HepG2 (cell line): ENCODE data around the gene TRPM5. TPM values are rescaled to one million over a fixed set of nuclear protein-coding genes. Genes with fewer than 3 reads are reported as not detected.
A peak's percentile ranks its signal among the peaks of the same experiment; 100 is the strongest.

Experiments
- DNMT1 ChIP-seq: sonication (generic); formaldehyde crosslinking; IDR thresholded peaks from 2 replicates; pipeline ENCODE4 v1.5.1; 2020; ENCODE audit warnings: mild to moderate bottlenecking, missing genetic modification reagents
- FOXA3 ChIP-seq: IDR thresholded peaks from 2 replicates; pipeline ENCODE4 v1.6.1; 2016; ENCODE audit warnings: missing genetic modification reagents, missing compliant biosample characterization
- NFIB ChIP-seq: sonication (generic); formaldehyde crosslinking; IDR thresholded peaks from 2 replicates; pipeline ENCODE4 v1.9.0; 2021; ENCODE audit warnings: missing genetic modification reagents, mild to moderate bottlenecking, borderline replicate concordance
- ZNF20 ChIP-seq: sonication (generic); formaldehyde crosslinking; IDR thresholded peaks from 2 replicates; pipeline ENCODE4 v1.4.0; 2020; ENCODE audit warnings: mild to moderate bottlenecking, moderate library complexity, missing genetic modification reagents
- ZNF343 ChIP-seq: sonication (generic); formaldehyde crosslinking; IDR thresholded peaks from 2 replicates; pipeline ENCODE4 v1.4.0; 2020; ENCODE audit warnings: mild to moderate bottlenecking, missing genetic modification reagents
- ZNF746 ChIP-seq: sonication (generic); formaldehyde crosslinking; IDR thresholded peaks from 2 replicates; pipeline ENCODE4 v1.8.0; 2022; ENCODE audit warnings: mild to moderate bottlenecking, missing genetic modification reagents
- polyA plus RNA-seq, 8 experiments: library from polyadenylated mRNA; depleted of rRNA in 3 of 8; stranded (reverse) in 7 of 8; unstranded in 1 of 8; fragments of >200 nt; fragmentation: Illumina TruSeq in 4 of 8; extraction: Trizol in 4 of 8; gene quantifications; 2 replicates each; pipeline versions ENCODE4 v1.2.1 to v1.2.3, GENCODE V29; 2011 to 2016; ENCODE audit warnings: low read depth in 4 of 8, missing spikeins in 1 of 8, mixed read lengths in 1 of 8; ENCODE audit not compliant: insufficient read depth in 1 of 8
- total RNA-seq, 5 experiments: library from RNA; depleted of rRNA; stranded (reverse); fragments of >200 nt; fragmentation: Illumina TruSeq; extraction: Trizol; gene quantifications; 2 replicates each; pipeline ENCODE4 v1.2.3, GENCODE V29; 2016; ENCODE audit warnings: low read depth in 1 of 5
- TF ChIP-seq, protein P1 (sequence below): sonication (generic); formaldehyde crosslinking; IDR thresholded peaks from 2 replicates; pipeline ENCODE4 v1.4.0; 2020; ENCODE audit warnings: mild to moderate bottlenecking, missing genetic modification reagents
- TF ChIP-seq, protein P2 (sequence below): sonication (generic); formaldehyde crosslinking; IDR thresholded peaks from 2 replicates; pipeline ENCODE4 v1.5.1; 2020; ENCODE audit warnings: missing genetic modification reagents, mild to moderate bottlenecking, borderline replicate concordance
- TF ChIP-seq, protein P3 (sequence below): sonication (generic); formaldehyde crosslinking; IDR thresholded peaks from 2 replicates; pipeline ENCODE4 v1.4.0; 2020; ENCODE audit warnings: missing genetic modification reagents
- TF ChIP-seq, protein P4 (sequence below): sonication (generic); formaldehyde crosslinking; conservative IDR thresholded peaks from 2 replicates; pipeline ENCODE4 v1.8.0; 2022; ENCODE audit warnings: missing genetic modification reagents
- TF ChIP-seq, protein P5 (sequence below): sonication (generic); formaldehyde crosslinking; IDR thresholded peaks from 2 replicates; pipeline ENCODE4 v1.4.0; 2020; ENCODE audit warnings: missing genetic modification reagents, mild to moderate bottlenecking, borderline replicate concordance

Gene TRPM5
- total and polyA plus RNA-seq, 2 of the 13 experiments (the other 11 are each of a cell fraction or from before 2014, with no cell fraction given), result 0.12 TPM; not detected in 1

DNA sequence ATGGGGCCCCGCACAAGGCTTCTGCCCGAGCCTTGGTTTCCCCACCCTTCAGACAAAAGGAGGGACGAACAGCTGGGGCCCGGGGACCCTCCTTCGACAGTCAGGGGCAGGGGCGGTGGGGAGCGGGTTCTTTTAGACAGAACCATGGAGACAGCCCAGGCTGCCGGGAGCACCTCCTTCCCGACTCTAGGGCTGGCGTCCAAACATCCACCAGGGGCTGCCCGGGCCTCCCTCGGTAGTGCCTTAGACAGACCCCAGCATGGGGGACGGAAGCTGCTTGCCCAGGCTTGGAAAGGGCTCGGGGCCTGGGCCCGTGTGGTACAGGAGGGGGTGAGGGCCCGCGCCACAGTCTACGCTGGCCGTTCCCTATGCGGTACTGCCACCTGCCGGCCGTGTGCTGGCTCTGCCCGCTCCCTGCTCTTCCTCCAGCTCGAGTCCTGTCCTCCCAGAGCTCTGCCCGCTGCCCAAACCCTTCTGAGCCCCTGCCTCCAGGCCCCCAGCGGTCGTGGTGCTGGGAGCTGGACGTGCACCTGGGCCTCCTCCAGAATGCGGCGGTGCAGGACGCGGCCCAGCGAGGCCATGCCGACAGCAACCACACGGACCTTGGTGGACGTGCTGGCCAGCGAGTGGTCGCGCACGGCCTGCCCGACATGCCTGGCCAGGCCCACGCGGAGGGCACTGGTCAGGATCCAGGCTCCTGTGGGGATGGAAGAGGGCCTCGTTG is 23.6 kb downstream of the TRPM5 start (continued):
- TF ChIP-seq, protein P1, sequence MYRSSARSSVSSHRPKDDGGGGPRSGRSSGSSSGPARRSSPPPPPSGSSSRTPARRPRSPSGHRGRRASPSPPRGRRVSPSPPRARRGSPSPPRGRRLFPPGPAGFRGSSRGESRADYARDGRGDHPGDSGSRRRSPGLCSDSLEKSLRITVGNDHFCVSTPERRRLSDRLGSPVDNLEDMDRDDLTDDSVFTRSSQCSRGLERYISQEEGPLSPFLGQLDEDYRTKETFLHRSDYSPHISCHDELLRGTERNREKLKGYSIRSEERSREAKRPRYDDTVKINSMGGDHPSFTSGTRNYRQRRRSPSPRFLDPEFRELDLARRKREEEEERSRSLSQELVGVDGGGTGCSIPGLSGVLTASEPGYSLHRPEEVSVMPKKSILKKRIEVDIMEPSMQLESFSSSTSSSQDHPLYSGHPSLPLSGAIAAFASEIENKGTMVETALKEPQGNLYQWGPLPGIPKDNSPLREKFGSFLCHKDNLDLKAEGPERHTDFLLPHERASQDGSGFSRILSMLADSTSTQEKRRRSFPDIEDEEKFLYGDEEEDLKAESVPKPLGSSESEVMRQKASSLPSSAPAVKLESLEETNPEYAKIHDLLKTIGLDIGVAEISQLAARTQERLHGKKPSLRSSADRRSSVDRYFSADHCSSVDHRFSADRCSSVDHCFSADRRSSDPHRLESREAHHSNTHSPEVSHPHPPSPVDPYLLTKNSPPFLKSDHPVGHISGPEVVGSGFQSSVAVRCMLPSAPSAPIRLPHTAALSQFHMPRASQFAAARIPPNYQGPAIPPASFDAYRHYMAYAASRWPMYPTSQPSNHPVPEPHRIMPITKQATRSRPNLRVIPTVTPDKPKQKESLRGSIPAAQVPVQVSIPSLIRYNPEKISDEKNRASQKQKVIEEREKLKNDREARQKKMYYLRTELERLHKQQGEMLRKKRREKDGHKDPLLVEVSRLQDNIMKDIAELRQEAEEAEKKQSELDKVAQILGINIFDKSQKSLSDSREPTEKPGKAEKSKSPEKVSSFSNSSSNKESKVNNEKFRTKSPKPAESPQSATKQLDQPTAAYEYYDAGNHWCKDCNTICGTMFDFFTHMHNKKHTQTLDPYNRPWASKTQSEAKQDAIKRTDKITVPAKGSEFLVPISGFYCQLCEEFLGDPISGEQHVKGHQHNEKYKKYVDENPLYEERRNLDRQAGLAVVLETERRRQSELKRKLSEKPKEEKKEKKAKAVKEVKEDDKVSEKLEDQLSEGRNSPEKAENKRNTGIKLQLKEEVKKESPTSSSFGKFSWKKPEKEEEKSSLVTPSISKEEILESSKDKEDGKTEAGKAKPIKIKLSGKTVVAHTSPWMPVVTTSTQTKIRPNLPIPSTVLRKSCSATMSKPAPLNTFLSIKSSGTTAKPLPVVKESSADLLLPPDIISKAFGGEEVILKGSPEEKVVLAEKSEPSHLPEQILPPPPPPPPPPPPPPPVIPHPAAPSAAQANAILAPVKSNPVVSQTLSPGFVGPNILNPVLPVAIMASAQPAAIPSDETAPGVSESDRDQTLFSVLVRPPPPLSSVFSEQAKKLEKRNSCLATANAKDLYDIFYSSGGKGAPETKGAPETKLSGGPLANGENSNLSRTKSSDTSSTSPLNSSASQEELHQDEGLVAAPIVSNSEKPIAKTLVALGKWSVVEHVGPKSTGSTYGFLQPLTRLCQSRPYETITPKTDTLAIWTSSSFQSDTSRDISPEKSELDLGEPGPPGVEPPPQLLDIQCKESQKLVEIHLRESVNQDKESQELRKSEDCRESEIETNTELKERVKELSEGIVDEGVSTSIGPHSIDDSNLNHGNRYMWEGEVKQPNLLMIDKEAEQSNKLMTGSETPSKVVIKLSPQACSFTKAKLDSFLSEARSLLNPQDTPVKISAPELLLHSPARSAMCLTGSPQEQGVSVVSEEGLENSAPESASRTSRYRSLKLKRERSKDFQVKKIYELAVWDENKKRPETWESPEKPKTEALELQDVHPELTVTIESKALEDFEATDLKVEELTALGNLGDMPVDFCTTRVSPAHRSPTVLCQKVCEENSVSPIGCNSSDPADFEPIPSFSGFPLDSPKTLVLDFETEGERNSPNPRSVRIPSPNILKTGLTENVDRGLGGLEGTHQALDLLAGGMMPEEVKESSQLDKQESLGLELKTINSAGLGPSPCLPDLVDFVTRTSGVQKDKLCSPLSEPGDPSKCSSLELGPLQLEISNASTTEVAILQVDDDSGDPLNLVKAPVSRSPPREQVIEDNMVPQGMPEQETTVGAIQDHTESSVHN, result no peak
- TF ChIP-seq DNMT1 (CRISPR knock-in tag) (no peak), FOXA3 (CRISPR knock-in tag) (no peak), NFIB (CRISPR knock-in tag) (no peak), ZNF20 (no peak), ZNF746 (CRISPR knock-in tag) (no peak), ZNF343 (no peak)
- TF ChIP-seq, protein P2, sequence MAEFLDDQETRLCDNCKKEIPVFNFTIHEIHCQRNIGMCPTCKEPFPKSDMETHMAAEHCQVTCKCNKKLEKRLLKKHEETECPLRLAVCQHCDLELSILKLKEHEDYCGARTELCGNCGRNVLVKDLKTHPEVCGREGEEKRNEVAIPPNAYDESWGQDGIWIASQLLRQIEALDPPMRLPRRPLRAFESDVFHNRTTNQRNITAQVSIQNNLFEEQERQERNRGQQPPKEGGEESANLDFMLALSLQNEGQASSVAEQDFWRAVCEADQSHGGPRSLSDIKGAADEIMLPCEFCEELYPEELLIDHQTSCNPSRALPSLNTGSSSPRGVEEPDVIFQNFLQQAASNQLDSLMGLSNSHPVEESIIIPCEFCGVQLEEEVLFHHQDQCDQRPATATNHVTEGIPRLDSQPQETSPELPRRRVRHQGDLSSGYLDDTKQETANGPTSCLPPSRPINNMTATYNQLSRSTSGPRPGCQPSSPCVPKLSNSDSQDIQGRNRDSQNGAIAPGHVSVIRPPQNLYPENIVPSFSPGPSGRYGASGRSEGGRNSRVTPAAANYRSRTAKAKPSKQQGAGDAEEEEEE (CRISPR knock-in tag), result no peak
- TF ChIP-seq, protein P3, sequence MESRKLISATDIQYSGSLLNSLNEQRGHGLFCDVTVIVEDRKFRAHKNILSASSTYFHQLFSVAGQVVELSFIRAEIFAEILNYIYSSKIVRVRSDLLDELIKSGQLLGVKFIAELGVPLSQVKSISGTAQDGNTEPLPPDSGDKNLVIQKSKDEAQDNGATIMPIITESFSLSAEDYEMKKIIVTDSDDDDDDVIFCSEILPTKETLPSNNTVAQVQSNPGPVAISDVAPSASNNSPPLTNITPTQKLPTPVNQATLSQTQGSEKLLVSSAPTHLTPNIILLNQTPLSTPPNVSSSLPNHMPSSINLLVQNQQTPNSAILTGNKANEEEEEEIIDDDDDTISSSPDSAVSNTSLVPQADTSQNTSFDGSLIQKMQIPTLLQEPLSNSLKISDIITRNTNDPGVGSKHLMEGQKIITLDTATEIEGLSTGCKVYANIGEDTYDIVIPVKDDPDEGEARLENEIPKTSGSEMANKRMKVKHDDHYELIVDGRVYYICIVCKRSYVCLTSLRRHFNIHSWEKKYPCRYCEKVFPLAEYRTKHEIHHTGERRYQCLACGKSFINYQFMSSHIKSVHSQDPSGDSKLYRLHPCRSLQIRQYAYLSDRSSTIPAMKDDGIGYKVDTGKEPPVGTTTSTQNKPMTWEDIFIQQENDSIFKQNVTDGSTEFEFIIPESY (CRISPR knock-in tag), result peak; percentile 79
- TF ChIP-seq, protein P4, sequence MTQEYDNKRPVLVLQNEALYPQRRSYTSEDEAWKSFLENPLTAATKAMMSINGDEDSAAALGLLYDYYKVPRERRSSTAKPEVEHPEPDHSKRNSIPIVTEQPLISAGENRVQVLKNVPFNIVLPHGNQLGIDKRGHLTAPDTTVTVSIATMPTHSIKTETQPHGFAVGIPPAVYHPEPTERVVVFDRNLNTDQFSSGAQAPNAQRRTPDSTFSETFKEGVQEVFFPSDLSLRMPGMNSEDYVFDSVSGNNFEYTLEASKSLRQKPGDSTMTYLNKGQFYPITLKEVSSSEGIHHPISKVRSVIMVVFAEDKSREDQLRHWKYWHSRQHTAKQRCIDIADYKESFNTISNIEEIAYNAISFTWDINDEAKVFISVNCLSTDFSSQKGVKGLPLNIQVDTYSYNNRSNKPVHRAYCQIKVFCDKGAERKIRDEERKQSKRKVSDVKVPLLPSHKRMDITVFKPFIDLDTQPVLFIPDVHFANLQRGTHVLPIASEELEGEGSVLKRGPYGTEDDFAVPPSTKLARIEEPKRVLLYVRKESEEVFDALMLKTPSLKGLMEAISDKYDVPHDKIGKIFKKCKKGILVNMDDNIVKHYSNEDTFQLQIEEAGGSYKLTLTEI (CRISPR knock-in tag), result no peak
- TF ChIP-seq, protein P5, sequence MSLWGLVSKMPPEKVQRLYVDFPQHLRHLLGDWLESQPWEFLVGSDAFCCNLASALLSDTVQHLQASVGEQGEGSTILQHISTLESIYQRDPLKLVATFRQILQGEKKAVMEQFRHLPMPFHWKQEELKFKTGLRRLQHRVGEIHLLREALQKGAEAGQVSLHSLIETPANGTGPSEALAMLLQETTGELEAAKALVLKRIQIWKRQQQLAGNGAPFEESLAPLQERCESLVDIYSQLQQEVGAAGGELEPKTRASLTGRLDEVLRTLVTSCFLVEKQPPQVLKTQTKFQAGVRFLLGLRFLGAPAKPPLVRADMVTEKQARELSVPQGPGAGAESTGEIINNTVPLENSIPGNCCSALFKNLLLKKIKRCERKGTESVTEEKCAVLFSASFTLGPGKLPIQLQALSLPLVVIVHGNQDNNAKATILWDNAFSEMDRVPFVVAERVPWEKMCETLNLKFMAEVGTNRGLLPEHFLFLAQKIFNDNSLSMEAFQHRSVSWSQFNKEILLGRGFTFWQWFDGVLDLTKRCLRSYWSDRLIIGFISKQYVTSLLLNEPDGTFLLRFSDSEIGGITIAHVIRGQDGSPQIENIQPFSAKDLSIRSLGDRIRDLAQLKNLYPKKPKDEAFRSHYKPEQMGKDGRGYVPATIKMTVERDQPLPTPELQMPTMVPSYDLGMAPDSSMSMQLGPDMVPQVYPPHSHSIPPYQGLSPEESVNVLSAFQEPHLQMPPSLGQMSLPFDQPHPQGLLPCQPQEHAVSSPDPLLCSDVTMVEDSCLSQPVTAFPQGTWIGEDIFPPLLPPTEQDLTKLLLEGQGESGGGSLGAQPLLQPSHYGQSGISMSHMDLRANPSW (CRISPR knock-in tag), result no peak
